Type B pancreatic cell (in vitro differentiated cells): ENCODE measurements around the gene TNS3. TPM values are rescaled to one million over a fixed set of nuclear protein-coding genes. Genes with fewer than 3 reads are reported as not detected.
A peak's percentile ranks its signal among the peaks of the same experiment; 100 is the strongest.

Experiments used
- DNase-seq: peaks from one replicate; pipeline ENCODE4 v3.0.0; 2021; ENCODE audit warnings: mixed read lengths; ENCODE audit not compliant: unreplicated experiment; ENCODE audit errors: extremely low spot score
- H3K27ac Mint-ChIP-seq: 2 replicates; pipeline ENCODE4 v1.8.0; 2021; ENCODE audit warnings: mild to moderate bottlenecking, mixed read lengths
- H3K27me3 Mint-ChIP-seq: 2 replicates; pipeline ENCODE4 v1.8.0; 2021; ENCODE audit warnings: mixed read lengths
- H3K36me3 Mint-ChIP-seq: 2 replicates; pipeline ENCODE4 v1.8.0; 2021; ENCODE audit warnings: mixed read lengths
- H3K4me1 Mint-ChIP-seq: one replicate; pipeline ENCODE4 v1.8.0; 2021; ENCODE audit warnings: mixed read lengths; ENCODE audit not compliant: unreplicated experiment
- H3K4me3 Mint-ChIP-seq: 2 replicates; pipeline ENCODE4 v1.8.0; 2021; ENCODE audit warnings: mild to moderate bottlenecking, mixed read lengths
- H3K9me3 Mint-ChIP-seq: 2 replicates; pipeline ENCODE4 v1.8.0; 2021; ENCODE audit warnings: mixed read lengths
- total RNA-seq: library from RNA; stranded (reverse); gene quantifications from 2 replicates; pipeline ENCODE4 v1.2.1, GENCODE V29; 2021; ENCODE audit warnings: low replicate concordance
- TF ChIP-seq, protein P1 (sequence below): fragments of 200-600 bp; sonication (generic); conservative IDR thresholded peaks from 2 replicates; pipeline ENCODE4 v1.5.0; 2021; ENCODE audit warnings: antibody characterized with exemption, mild to moderate bottlenecking

TNS3 gene
- total RNA-seq, 1 donor from 2014 or later, result 138 TPM

DNA sequence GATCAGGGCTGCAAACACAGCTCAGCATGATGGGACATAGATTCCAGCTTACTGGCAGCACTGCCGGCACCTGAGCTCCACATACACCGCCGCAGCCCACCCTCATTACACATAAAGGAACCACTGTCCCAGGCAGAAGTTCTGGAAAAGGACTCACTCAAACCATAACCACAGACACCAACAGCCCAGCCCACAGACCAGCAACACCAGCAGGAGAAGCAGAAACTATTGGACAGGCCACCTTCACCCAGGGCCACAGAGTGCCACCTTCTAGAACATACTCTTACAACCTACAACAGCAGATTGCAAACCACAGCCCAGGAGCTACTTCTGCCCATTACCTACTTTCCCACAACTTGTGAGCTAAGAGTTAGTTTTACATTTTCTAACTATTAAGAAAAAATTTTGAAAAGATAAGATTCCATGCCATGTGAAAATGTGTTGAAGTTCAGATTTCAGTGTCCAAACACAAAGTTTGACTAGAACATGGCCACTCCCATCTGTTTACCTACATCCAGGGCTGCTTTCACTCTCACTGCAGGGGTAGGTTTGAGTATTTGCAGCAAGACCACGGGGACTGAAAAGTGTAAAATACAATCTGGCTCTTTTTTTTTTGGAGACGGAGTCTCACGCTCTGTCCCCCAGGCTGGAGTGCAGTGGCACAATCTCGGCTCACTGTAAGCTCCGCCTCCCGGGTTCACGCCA is 153.0 kb downstream of the TNS3 start:
- TF ChIP-seq, protein P1, sequence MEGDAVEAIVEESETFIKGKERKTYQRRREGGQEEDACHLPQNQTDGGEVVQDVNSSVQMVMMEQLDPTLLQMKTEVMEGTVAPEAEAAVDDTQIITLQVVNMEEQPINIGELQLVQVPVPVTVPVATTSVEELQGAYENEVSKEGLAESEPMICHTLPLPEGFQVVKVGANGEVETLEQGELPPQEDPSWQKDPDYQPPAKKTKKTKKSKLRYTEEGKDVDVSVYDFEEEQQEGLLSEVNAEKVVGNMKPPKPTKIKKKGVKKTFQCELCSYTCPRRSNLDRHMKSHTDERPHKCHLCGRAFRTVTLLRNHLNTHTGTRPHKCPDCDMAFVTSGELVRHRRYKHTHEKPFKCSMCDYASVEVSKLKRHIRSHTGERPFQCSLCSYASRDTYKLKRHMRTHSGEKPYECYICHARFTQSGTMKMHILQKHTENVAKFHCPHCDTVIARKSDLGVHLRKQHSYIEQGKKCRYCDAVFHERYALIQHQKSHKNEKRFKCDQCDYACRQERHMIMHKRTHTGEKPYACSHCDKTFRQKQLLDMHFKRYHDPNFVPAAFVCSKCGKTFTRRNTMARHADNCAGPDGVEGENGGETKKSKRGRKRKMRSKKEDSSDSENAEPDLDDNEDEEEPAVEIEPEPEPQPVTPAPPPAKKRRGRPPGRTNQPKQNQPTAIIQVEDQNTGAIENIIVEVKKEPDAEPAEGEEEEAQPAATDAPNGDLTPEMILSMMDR, result no peak
- H3K4me3 Mint-ChIP-seq, result no peak overlapping the region
- peak overlapping the region; percentile 46 for H3K27ac Mint-ChIP-seq
- H3K4me1 Mint-ChIP-seq, result peaks cover 14% of the 10 kb centered on the region
- peaks cover 36% of the 10 kb centered on the region for H3K36me3 Mint-ChIP-seq
- H3K27me3 Mint-ChIP-seq, result no peaks in the 10 kb centered on the region
- DNase-seq, result no peak
- no peaks in the 10 kb centered on the region for H3K9me3 Mint-ChIP-seq

DNA sequence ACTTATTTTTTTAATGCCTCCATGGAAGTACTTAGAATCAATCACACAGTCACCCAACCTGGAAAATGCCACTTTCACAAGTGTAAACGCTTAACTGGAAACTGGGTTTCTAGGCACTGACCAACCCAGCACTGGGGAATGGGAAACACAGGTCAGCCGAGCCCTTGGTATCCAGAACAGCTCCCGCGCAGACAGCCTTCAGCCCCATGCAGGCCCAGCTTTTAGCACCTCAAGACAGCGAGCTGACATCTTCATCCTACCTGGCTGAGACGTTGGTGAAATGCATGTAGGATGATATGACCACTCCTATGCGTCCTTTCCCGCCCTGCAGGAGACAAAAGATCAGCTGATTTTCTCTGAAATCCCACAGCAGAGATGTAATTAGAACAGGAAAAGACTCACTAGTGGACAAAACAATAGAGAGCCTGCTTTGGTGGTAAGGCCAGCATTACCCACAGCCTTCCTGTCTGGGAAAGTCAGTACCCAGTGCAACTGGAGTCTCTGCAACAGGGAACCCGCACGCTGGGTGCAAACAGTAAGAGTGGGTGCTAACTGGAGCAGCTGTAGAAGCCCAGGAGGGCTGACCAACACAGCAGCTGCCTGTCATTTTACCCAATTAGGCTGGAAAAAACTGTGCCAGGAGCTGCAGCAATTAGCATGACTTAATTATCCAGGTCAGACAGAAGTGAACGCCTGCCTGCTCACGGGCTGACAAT is 153.7 kb downstream of the TNS3 start:
- Mint-ChIP-seq H3K4me1 (peaks cover 14% of the 10 kb centered on the region), H3K4me3 (no peak overlapping the region), H3K36me3 (peaks cover 37% of the 10 kb centered on the region), H3K27me3 (no peaks in the 10 kb centered on the region), H3K27ac (peak overlapping the region; percentile 46), H3K9me3 (no peaks in the 10 kb centered on the region)
- TF ChIP-seq, protein P1, result no peak
- no peak for DNase-seq

DNA sequence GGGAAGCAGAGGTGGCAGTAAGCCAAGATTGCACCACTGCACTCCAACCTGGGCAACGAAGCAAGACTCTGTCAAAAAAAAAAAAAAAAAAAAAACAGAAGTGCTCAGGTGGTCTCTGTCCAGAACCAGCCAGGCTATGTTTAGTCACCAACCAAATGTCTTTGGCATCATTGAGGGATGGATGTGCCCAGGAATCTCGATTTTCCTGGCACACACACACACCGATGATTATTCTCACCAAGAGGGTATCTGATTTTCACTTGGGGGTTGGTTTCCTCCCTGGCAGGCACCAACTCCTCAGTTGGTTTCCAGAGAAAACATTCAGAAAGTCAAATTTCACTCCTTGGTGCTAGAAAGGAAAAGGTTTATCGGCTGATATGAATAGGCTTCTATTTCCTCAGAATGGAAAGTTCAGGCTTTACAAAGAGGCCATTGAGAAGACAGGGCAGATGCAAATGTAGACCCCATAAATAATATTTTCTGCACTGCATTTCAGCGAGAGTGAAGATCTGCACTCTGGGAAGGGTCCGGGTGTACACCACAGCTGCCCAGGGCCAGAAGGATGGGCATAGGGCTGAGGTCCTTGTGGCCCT is 154.8 kb downstream of the TNS3 start:
- TF ChIP-seq, protein P1, result no peak
- Mint-ChIP-seq H3K27ac (no peak overlapping the region), H3K4me3 (no peak overlapping the region), H3K36me3 (peaks cover 43% of the 10 kb centered on the region), H3K9me3 (no peaks in the 10 kb centered on the region), H3K27me3 (no peaks in the 10 kb centered on the region), H3K4me1 (peaks cover 14% of the 10 kb centered on the region)
- no peak for DNase-seq

DNA sequence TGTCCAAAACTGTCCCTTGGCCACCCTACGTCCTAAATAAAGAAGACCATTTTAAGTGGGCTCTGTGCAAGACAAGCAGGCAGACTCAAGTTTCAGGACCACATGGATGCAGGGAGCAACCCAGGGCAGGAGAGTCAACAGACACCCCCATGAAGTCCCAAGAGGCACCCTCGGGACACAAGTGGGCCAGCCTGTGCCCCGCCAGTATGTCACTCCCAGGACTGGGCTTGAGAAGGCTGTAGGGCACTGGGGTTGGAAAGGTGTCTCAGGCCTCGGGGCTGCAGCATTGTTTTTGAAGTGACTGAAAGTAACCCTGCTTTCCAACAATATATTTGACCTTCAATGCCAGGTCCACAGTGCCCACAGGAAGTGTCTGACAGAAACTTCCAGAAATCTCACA is 157.4 kb downstream of the TNS3 start:
- Mint-ChIP-seq H3K27ac (no peak overlapping the region), H3K9me3 (peaks cover 7% of the 10 kb centered on the region), H3K36me3 (peaks cover 53% of the 10 kb centered on the region), H3K4me1 (peaks cover 22% of the 10 kb centered on the region), H3K27me3 (no peaks in the 10 kb centered on the region), H3K4me3 (no peak overlapping the region)
- DNase-seq, result no peak
- TF ChIP-seq, protein P1, result no peak

DNA sequence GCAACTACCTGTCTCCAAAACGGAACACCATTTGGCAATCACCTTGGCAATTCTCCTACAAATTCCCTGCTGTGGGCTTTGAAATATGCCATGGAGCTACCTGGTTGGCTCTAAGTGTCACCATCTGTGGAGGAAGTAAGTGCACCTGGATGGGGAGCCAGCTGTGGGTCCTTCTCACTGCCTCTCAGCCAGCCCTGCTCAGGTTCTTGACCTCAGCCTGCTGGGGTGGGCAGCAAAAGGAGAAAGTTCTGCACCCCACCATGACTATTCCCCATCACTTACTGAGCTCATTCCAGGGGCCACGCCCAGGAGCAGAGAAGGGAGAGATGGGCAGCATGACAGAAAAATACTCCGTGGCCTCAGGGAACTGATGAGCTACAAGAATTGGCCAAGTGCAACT is 158.7 kb downstream of the TNS3 start:
- TF ChIP-seq, protein P1, result no peak
- Mint-ChIP-seq H3K27me3 (no peaks in the 10 kb centered on the region), H3K9me3 (peaks cover 7% of the 10 kb centered on the region), H3K27ac (no peak overlapping the region), H3K4me1 (peaks cover 27% of the 10 kb centered on the region), H3K36me3 (peaks cover 66% of the 10 kb centered on the region), H3K4me3 (no peak overlapping the region)
- DNase-seq, result no peak
